ENCODE data around the gene SOCS1.
A peak's percentile ranks its signal among the peaks of the same experiment; 100 is the strongest.

The SOCS1 gene

DNA sequence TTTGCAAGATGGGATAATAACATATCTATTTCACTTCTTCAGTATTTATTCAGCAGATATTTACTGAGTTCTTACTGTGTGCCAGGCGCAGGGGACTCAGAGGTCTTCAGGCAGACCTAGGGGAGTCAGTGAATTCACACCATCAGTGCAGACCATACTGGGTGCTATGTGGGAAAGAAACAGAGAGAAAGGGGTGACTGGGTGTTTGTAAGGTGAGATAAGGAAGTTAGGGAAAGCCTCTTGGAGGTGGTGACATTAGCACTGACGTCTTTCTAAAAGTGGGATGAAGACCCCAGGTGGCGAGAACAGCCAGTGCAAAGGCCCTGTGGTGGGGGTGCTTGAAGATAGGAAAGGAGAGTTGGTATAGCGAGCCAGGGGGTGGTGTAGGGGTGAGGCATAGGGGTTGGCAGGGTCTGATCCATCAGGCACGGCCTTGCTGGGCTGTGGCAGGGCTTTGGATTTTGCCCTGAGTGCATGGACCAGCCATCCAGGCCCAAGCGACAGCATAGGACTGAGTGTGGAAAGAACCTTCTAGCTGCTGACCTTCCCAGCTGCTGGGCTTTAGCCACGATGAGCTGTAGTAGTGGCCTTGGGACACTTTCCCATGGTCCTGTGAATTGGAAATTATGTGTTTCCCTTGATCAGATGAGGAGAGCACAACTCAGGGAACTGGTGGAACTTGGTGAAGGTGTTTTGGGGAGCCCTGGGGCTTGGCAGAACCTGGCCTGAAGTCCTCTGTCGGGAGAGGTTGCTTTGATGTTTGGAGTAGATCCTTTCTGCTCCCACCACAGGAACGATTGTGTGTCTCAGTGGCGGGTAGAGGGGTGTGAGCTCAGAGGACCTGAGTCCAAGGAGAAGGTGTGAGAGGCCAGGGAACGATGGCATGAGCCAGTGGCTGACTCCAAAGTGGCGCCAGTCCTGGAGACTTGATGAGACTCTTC is 3.9 kb upstream of the SOCS1 start:
- no peak for DNase-seq

DNA sequence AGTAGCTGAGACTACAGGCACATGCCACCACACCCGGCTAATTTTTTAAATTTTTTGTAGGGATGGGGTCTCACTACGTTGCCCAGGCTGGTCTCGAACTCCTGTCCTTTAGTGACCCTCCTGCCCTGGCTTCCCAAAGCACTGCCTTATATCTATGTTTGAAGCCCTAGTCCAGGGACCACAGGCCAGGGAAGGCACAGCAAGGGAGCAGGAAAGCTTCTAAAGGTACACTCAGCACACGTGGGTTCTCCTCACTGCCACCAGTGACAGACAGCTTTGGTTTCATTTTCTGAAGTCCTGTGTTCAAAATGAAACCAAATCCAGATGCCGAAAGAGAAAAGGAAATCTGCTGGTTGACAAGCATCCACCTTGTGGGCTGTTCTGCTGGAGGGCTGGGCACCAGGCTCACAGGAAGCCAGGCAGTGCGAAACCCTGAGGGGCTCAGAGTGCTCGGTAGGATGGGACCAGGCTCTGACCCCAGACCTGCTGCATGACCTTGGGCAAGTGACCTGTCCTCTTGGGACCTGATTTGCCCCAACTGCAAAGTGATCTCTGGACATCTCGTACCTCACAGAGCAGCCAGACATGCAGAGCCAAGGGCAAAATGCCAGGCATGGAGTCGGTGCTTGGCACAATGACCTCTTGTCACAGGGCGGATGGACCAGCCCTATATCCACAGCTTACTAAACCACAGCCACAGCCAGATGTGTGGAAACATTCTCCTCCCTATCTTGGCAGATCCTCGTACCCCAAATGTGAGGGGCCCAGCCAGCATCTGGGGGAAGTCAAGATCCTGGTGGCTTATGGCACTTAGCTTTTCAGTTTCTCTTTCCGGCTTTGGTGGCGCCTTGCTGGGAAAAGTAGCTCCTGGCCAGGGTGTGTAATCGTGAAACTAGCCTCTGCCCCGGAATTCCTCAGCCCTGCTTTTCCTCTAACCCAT is 2.8 kb upstream of the SOCS1 start:
- DNase-seq: no peak

DNA sequence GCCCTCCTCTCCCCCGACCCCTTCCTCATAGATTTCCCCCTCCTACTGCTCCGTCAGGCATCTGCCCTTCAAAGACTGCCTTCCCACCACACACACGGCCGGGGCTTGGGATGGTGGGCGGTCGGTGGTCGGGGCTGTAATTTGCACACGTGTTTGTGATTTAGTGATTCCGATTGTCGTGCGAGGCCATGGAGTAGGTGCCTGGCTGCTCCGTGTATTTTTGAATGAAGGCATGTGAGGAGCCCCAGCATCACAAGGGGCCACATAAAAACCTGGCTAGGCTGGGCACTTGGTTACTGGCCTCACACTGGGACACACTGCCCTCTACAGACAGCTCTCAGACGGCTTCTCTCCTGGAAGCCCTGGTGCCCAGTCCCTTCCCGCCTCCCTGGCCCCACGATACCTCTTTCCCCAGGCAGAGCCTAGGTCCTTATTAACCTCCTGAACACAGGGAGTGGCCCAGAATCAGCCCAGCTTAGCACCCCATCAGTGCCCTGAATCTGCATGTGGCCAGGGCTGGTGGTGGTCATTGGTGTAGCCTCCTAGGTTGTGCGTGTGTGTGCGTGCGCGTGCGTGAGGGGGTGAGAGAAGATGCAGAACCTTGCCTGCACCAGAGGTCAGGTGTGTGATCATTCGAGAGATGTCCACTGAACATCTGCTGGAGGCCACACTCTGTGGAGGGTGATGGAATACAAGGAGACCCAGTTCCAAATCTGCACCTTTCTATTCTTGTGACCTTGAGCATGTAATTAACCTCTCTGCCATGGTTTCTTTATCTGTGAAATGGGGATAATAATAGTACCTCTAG is 1.3 kb upstream of the SOCS1 start:
- DNase-seq: peak; percentile 73

DNA sequence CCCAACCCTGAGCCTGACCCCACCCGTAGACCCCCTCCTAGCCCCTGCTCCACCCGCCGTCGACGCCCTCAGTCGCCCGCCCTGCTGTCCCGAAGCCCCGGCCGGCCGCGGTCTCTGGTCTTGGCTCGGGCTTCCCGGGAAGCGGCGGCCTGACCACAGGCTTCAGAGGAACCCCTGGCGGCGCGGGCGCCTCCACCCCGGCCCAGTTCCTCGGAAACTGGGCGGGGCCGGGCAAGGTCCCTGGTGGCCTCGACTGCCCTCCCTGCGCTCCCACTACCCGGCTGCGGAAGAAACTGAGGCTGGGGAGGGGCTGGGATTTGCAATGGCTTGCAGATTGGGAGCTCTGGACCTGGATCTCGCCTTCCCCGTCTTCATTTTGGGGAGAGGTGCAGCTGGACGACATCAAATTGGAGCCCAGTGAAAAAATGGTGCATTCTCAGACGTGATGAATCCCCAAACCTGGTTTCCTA is 692 bp upstream of the SOCS1 start:
- no peak for DNase-seq

DNA sequence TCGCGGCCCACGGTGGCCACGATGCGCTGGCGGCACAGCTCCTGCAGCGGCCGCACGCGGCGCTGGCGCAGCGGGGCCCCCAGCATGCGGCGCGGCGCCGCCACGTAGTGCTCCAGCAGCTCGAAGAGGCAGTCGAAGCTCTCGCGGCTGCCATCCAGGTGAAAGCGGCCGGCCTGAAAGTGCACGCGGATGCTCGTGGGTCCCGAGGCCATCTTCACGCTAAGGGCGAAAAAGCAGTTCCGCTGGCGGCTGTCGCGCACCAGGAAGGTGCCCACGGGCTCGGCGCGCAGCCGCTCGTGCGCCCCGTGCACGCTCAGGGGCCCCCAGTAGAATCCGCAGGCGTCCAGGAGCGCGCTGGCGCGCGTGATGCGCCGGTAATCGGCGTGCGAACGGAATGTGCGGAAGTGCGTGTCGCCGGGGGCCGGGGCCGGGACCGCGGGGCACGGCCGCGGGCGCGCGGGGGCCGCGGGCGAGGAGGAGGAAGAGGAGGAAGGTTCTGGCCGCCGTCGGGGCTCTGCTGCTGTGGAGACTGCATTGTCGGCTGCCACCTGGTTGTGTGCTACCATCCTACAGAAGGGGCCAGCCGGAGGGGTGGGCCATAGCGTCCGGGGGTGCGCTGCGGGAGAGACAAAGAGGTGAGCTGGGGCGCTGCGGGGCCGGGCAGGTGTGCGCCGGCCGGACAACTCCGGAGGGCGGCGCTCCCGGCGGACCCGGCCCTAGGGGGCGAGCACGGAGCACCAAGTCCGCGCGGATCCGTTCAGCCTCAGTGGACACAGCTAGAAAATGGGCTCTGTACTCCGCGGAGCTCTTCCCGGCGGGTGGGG is 879 bp downstream of the SOCS1 start:
- peak; percentile 25 for DNase-seq

DNA sequence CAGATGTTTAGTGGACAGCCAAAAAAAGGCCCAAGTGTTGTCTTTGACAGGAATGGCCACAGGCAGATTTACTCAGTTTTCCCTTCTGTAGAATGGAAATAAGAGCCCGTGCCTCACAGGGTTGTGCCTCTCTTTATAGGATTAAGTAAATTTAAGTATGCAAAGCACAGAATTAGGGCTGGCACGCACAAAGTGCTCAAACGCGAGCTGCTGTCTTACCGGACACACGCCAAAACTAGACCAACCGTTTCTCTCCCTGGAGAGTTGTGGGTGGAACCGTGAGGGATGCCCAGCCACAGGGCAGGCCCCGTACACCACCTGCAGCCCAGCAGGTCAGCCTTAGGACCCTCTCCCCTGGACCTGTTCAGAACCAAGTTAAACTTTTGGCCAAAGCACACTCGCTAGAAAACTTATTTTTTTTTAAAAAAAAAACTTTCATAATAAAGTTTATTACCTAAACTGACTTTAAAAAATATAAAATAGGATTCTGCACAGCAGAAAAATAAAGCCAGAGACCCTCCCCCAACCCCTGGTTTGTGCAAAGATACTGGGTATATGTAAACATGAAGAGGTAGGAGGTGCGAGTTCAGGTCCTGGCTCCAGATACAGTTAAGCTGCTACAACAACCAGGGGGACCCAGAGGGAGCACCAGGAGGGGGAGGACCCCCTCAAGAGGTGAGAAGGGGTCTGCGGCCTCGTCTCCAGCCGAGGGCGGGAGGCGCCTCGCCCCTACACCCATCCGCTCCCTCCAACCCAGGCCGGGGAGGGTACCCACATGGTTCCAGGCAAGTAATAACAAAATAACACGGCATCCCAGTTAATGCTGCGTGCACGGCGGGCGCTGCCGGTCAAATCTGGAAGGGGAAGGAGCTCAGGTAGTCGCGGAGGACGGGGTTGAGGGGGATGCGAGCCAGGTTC is 1.8 kb downstream of the SOCS1 start:
- DNase-seq: no peak

DNA sequence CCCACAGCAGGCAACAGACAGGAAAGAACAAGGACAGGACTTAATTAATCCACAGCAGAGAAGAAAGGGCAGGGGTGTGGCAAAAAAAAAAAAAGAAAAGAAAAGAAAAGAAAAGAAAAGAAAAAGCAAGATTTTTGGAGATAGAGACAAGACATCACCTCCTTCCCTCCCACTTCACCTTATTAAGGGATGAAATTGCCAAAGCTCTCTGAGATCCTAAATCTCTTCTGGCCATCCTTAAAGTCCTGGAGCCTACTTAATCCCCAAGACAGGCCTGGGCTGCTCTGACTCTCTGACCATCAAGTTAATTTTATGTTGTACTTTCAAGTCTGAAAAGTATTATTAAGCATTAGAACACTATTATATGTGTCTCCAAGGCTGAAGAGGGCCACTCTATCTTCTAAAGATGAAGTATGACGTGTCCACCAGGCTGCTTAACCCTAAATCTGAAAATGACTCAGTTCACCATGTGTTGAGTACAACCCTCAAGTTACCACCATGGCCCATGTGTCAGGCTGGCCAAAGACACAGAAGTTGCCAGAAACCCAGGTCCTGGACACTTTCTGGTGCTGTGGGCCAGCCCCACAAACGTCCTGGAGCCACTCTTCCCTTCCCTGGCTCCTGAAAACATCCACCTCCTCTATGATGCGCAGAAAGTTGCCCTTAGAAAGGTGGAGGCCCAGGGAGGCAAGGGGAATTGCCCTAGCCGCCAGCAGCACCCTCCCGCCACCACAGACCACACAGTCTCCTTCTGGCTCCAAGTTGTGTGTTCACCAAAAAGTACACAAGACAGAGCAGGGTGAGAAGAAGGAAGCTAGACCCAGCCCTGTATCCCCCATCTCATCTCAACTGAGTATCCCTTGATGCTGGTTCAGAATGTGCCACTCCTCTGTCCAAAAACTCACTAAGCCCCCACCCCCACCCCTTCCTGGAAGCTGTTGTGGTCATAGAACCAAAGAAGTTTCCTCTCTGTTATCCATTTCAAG is 2.7 kb downstream of the SOCS1 start:
- DNase-seq: no peak

DNA sequence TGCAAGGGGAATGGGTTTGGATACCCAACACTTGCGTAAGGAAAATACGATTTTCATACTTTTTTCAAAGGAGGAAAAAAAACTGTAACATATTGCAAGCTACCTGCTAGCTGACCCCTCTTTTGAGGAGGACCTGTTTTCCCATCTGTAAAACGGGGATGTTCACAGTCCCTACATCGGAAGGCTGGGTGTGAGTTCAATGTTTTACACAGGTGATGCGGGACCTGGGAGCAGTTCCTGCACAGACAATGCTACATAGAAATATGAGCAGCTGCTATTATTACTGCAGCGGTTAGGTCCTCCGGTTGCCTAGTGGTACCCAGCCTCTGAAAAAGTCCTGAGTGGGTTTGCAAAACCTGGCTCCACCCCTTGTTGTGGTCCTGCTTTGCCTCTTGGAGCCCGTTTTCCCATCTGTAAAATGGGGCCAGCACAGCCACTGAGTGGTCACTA is 3.5 kb downstream of the SOCS1 start:
- no peak for DNase-seq

DNA sequence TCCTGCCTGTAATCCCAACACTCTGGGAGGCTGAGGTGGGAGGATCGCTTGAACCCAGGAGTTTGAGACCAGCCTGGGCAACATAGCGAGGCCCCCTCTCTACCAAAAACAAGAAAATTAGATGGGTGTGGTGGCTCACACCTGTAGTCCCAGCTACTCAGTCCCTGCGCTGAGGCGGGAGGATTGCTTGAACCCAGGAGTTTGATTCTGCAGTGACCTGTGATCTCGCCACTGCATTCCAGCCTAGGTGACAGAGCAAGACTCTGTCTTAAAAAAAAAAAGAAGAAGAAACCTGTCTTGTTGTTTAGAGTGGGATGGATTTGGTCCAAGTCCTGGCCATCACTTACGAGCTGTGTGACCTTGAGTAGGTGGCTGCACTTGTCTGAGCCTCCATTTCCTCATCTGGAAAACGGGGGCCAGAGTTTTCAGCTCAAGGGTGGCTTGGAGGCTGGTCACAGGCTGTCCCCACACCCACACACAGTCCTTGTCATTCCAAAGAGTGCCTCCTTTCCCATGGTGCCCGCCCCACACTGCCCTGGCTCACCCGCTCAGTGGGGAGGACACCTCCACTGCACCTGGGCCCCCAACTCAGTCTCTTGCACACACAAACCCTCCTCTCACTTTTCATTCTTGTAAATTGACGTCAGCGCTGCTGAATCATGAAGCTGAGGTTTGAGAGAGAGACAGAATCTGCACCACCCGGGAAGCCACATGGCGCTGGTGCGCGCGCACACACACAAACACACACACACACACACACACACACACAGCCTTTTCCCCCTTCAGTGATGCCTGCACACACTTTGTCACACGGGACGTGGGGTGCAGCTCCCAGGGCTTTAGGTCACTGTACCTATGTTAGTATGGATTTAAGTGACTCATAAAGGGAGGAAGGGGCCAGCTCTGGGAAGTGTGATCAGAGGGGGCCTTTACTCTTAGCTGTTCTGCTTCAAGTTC is 4.2 kb downstream of the SOCS1 start:
- DNase-seq: no peak

DNA sequence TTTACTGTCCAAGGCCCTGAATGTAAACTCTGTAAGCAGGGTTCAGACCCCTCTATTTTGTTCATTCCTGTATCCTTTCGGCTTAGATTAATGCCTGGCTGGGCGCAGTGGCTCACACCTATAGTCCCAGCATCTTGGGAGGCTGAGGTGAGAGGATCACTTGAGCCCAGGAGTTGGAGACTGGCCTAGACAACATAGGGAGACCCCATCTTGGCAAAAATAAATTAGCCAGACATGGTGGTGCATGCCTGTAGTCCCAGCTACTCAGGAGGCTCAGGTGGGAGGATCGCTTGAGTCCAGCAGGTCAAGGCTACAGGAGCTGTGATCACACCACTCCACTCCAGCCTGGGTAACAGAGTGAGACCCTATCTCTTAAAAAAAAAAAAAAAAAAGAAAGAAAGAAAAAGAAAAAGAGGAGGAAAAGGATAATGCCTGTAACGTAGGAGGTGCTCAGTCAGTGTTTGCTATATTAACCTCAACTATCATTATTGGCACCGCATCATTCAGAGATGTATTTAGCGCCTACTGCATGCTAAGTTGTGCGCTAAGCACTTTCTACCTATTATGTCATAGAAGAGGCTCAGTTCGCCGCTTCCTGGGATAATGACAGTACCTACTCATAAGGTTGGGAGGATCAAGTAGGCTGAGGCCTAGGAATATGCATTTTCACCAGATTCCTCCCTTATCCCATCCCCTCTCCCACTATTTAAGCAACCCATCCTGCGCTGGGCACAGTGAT is 5.0 kb downstream of the SOCS1 start:
- no peak for DNase-seq

DNA sequence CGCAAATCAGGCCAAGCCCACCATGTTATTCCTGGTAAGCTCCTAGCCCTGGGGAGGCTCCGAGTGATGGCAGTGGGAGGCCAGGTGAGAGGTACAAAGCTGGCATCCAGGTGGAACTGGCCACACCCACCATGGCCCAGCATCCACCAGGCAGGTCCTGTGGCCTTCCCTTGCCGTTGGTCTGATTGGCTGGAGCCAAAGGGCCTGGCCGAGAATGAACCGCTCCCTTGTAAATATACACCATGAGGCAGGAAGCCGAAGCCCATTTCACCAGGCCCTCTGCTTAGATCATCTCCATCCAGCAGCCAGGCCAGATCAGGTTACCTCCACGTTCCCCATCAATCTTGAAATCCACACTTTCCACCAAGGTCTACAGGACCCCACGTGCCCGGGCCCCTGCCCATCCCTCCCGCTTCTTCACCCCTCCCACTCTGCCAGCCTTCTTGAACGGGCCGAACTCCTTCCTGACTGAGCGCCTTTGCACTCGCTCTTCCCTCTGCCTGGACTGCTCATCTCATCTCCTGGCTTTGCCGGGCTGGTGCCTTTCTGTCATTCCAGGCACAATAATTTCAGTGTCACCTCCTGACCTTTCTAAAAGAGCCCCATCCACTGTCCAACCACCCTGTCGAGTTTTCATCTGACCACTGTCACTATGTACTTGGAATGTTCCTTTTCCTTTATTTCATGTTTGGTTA is 5.8 kb downstream of the SOCS1 start:
- no peak for DNase-seq

DNA sequence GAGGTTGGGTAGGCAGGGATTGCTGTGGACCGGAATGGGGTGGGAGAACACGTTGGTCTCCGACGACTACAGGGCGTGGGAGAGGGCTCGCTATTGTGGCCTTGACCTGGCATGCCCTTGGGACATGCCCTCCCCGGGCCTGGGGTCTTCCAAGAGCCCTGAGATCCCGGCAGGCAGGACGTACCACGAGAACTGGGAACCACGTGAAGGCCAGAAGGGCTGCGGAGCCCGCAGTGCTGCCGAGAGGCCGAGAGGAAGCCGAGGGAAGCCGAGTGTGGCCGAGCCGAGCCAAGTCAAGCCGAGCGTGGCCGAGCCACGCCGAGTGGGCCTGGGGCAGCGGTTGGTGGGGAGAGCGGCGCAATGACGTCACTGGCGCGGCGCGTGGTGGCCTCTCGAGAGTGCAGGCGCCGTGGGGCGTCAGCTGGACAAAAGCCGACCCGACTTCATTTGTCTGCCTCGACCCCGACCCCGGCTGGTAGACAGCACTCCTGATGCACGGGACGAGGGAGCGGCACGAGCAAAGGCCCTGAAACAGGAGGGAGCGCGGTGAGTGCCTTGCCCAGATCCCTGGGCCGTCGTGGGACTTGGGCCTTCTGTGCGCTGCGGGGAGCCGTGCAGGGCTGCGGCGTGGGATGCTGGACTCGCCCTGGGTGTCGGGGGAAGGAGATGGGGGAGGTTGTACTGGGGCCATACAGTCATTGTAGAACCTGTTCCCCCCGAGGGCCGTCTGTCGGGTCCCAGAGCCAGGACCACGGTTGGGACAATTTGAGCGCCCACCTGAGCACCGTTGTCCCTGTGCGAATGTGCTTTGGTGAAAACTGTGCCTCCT is 6.6 kb downstream of the SOCS1 start:
- no peak for DNase-seq

DNA sequence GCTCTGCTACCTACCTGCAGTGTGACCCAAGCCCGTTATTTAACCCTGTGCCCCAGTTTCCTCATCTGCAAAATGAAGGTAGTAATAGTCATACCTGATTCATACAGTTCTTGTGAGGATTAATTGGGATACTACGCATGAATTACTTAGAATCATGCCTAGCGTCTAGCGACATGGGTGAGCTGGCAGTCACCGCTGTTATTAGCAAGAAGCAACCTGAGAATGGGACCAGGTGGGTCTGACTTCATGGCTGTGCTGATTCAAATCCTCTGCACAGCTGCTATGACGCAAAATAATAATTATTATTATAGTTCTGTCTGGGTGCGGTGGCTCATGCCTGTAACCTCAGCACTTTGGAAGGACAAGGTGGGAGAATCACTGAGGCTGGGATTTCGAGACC is 7.9 kb downstream of the SOCS1 start:
- DNase-seq: no peak

DNA sequence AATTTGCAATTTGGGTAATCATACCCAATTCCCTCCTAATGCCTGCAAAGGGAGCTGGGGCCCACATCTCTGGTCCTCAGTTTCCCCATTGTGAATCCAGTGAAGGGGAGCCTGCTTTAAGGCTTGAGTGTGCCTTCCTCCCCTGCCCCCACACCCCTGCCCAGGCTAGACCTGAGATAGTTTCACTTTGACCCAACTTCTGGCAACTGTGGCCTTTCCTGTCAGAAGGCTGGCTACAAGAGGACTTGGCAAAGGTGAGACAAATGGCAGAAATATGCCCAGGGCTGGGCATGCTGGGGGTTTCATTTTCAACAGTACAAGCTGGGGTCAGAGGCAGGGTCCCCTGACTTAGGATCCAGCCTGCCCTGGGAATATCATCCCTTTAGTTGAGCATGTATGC is 10.0 kb downstream of the SOCS1 start:
- no peak for DNase-seq

DNA sequence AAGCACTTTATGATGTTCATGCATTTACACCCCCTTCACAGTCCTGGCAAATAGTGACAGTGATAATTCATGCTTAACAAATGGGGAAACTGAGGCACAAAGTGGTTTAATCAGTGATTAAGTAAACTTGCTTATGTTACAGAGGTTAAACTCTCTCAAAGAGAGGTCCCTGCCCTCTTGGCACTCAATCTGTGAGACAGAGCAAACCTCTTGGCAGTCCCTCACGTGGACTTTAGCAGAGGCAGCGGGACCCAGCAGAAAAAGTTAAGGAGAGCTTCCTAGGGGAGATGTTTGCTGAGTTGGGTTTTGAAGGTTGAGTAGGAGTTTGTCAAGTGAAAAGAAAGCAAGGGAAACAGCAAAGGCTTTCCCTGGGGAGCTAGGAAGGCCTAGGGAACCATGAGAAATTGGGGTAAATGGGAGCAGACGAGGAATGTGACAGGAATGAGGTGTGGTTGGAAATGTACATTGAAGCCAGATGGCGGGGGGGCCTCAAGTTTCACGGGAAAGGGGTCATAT is 10.7 kb downstream of the SOCS1 start:
- no peak for DNase-seq

DNA sequence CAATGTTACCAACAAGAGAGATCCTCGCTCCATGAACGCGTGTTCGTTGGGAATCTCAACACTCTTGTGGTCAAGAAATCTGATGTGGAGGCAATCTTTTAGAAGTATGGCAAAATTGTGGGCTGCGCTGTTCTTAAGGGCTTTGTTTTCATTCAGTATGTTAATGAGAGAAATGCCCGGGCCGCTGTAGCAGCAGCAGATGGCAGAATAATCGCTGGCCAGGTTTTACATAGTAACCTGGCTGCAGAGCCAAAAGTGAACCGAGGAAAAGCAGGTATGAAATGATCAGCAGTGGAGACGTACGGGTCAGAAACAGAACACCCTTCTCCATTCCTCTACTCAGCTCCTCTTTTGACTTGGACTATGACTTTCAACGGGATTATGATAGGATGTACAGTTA is 13.3 kb downstream of the SOCS1 start:
- DNase-seq: no peak

Data from NCI-H2107 (cell line).